Measurements from ENCODE around the gene VN1R5. TPM values are rescaled to one million over a fixed set of nuclear protein-coding genes. Genes with fewer than 3 reads are reported as not detected.

The VN1R5 gene
- total RNA-seq, 1 donor from 2014 or later, result not detected

DNA sequence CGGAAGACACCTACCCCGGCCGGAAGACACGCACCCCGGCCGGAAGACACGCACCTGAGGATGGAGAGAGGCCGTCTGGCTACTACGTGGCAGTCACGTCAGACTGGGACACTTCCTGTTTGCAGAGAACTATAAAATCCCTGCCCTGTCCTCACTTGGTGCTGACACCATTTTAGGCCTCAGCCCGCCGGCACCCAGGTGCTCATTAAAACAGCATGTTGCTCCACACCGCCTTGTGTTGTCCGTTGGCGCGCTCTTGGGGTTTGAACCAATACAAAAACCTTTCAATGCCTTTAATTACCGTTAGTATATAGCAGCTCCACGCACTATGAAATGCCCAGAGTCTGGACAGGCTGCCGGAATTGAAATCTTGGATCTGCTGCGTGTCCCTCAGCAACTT, 34.7 kb downstream of the VN1R5 start:
- Histone ChIP-seq H3K9ac (ENCODE audit: low read depth in 1 of 3, low read length in 3 of 3) (no peak overlapping the region), H3K4me3 (ENCODE audit: low read length in 3 of 3) (no peak overlapping the region), H3K27me3 (ENCODE audit: control insufficient read depth in 3 of 3, insufficient read depth in 3 of 3, low read length in 3 of 3) (no peaks in the 10 kb centered on the region), H3K27ac (ENCODE audit: low read depth, low read length) (no peak overlapping the region), H3K36me3 (ENCODE audit: control insufficient read depth in 3 of 3, insufficient read depth in 3 of 3, low read length in 3 of 3) (no peaks in the 10 kb centered on the region), H3K4me1 (ENCODE audit: control insufficient read depth in 3 of 3, insufficient read depth in 3 of 3, low read length in 3 of 3) (no peaks in the 10 kb centered on the region), H3K9me3 (ENCODE audit: control insufficient read depth in 3 of 3, low read length in 3 of 3) (no peaks in the 10 kb centered on the region)

DNA sequence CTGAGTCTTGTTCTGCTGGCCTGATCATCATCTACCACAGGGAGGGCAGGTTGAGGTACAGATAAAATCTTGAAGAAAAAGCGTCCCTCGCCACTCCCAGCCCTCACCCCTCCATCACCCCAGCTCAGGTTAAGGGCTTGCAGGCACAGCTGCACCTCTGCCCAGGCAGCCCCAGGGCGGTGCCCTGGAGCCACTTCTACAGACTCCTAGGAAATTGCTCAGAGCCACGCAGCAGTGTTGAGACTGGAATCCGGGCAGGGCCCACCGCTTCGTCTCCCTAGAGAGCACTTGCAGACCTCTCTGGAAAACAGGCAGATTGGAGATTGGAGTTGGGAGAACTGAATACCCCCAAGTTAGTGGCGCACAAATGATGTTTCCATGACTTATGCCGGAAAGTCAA, 35.3 kb downstream of the VN1R5 start:
- Histone ChIP-seq H3K36me3 (ENCODE audit: control insufficient read depth in 3 of 3, insufficient read depth in 3 of 3, low read length in 3 of 3) (no peaks in the 10 kb centered on the region), H3K9ac (ENCODE audit: low read depth in 1 of 3, low read length in 3 of 3) (no peak overlapping the region), H3K4me1 (ENCODE audit: control insufficient read depth in 3 of 3, insufficient read depth in 3 of 3, low read length in 3 of 3) (no peaks in the 10 kb centered on the region), H3K9me3 (ENCODE audit: control insufficient read depth in 3 of 3, low read length in 3 of 3) (no peaks in the 10 kb centered on the region), H3K4me3 (ENCODE audit: low read length in 3 of 3) (no peak overlapping the region), H3K27ac (ENCODE audit: low read depth, low read length) (no peak overlapping the region), H3K27me3 (ENCODE audit: control insufficient read depth in 3 of 3, insufficient read depth in 3 of 3, low read length in 3 of 3) (no peaks in the 10 kb centered on the region)

DNA sequence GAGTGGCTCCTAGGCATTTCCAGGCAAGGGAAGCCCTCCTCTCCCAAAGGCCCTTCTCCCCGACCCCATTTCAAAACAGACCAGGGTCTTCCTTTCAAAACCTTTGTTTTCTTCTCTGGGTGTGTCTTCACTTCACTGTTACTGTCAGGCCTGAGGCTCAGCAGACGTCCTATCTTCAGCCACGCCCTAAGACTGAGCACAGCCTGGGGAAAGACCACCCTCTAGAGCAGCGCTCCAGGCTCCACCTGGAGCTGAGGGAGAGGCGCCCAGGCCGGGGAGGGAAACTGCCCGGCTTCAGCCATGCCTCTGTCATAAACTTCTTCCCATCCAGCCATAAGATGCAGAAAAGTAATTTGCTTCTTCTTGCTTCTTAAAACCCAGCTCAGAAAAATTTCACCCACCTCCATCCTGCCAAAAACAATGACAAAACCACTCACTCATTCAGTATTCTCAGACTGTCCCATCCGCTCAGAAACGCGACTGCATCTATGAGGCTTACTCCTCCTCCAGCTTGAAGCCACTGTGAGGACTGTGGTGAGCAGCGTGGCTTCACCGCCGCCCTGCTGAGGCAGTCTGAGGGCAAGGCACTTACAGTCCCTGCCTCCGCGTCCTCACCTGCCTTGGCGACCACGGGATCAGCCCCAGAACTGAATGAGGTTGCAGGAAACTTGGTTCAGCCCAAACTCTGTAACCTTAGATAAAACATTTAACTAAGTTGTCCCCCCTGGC, 36.1 kb downstream of the VN1R5 start:
- no peak overlapping the region for H3K9ac ChIP-seq (ENCODE audit: low read depth in 1 of 3, low read length in 3 of 3)
- no peaks in the 10 kb centered on the region for H3K27me3 ChIP-seq (ENCODE audit: control insufficient read depth in 3 of 3, insufficient read depth in 3 of 3, low read length in 3 of 3)
- no peak overlapping the region for H3K4me3 ChIP-seq (ENCODE audit: low read length in 3 of 3)
- H3K36me3 ChIP-seq (ENCODE audit: control insufficient read depth in 3 of 3, insufficient read depth in 3 of 3, low read length in 3 of 3), result no peaks in the 10 kb centered on the region
- no peaks in the 10 kb centered on the region for H3K9me3 ChIP-seq (ENCODE audit: control insufficient read depth in 3 of 3, low read length in 3 of 3)
- H3K4me1 ChIP-seq (ENCODE audit: control insufficient read depth in 3 of 3, insufficient read depth in 3 of 3, low read length in 3 of 3), result no peaks in the 10 kb centered on the region
- H3K27ac ChIP-seq (ENCODE audit: low read depth, low read length), result no peak overlapping the region

DNA sequence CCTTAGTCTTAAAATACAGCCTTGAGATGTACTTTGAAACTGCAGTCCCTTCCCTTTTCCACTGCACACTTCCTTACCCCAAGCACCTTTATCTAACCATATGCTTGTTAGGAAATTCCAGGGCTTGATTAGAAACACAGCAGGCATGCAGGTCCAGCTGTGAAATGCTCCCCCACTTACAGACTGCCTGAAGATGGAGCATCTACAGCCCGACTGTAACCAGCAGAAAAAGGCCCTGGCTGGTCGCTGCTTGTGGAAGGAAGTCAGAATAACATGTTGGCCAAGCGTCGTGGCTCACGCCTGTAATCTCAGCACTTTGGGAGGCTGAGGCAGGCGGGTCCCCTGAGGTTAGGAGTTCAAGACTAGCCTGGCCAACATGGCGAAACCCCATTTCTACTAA, 37.2 kb downstream of the VN1R5 start:
- no peak overlapping the region for H3K27ac ChIP-seq (ENCODE audit: low read depth, low read length)
- no peak overlapping the region for H3K4me3 ChIP-seq (ENCODE audit: low read length in 3 of 3)
- H3K9me3 ChIP-seq (ENCODE audit: control insufficient read depth in 3 of 3, low read length in 3 of 3), result no peaks in the 10 kb centered on the region
- no peak overlapping the region for H3K9ac ChIP-seq (ENCODE audit: low read depth in 1 of 3, low read length in 3 of 3)
- no peaks in the 10 kb centered on the region for H3K27me3 ChIP-seq (ENCODE audit: control insufficient read depth in 3 of 3, insufficient read depth in 3 of 3, low read length in 3 of 3)
- H3K4me1 ChIP-seq (ENCODE audit: control insufficient read depth in 3 of 3, insufficient read depth in 3 of 3, low read length in 3 of 3), result no peaks in the 10 kb centered on the region
- peaks cover 0 to 2% (median 2%) of the 10 kb centered on the region in 3 donors for H3K36me3 ChIP-seq (ENCODE audit: control insufficient read depth in 3 of 3, insufficient read depth in 3 of 3, low read length in 3 of 3)

DNA sequence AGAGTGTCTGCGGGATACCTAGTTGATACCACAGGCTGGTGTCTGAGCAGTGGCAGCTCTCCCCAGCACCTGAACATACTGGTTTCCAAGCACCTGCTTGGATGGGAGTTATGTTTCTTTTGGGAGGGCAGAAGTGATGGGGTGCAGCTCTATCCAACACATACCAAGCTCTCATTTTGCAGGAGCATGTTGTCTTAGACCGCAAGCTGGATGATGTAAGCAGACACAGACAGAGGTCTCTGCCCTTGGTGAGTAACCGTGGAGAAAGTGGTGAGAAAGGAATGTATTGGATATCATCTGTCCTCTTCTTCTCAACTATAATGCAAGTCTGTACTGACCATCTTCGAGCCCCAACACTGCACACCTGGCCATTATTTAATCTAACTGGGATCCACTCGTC, 38.4 kb downstream of the VN1R5 start:
- no peak overlapping the region for H3K9ac ChIP-seq (ENCODE audit: low read depth in 1 of 3, low read length in 3 of 3)
- H3K9me3 ChIP-seq (ENCODE audit: control insufficient read depth in 3 of 3, low read length in 3 of 3), result no peaks in the 10 kb centered on the region
- H3K4me1 ChIP-seq (ENCODE audit: control insufficient read depth in 3 of 3, insufficient read depth in 3 of 3, low read length in 3 of 3), result no peaks in the 10 kb centered on the region
- H3K4me3 ChIP-seq (ENCODE audit: low read length in 3 of 3), result no peak overlapping the region
- peaks cover 3 to 10% (median 7%) of the 10 kb centered on the region in 3 donors for H3K36me3 ChIP-seq (ENCODE audit: control insufficient read depth in 3 of 3, insufficient read depth in 3 of 3, low read length in 3 of 3)
- no peak overlapping the region for H3K27ac ChIP-seq (ENCODE audit: low read depth, low read length)
- no peaks in the 10 kb centered on the region for H3K27me3 ChIP-seq (ENCODE audit: control insufficient read depth in 3 of 3, insufficient read depth in 3 of 3, low read length in 3 of 3)

DNA sequence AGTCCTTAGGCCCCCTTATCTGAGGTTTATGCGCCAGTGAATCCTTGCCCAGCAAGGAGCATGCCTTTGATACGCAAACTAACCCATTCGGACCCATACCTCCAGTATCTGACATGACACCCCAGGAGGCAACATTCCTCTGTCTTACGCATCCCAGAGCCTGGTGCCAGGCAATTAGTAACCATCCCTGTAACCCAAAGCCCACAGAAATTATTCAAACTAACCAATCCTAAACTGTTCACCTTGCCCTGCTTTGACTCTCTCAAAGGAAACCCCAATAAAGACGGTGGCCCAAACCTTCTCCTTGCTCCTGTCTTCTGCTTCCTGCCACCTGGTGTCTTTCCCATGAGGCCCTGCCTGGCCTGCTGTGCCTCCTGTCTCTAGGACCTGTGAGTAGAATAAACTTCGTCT, 39.4 kb downstream of the VN1R5 start:
- H3K9me3 ChIP-seq (ENCODE audit: control insufficient read depth in 3 of 3, low read length in 3 of 3), result no peaks in the 10 kb centered on the region
- H3K4me1 ChIP-seq (ENCODE audit: control insufficient read depth in 3 of 3, insufficient read depth in 3 of 3, low read length in 3 of 3), result no peaks in the 10 kb centered on the region
- no peak overlapping the region for H3K27ac ChIP-seq (ENCODE audit: low read depth, low read length)
- peaks cover 12 to 20% (median 16%) of the 10 kb centered on the region in 3 donors for H3K36me3 ChIP-seq (ENCODE audit: control insufficient read depth in 3 of 3, insufficient read depth in 3 of 3, low read length in 3 of 3)
- H3K27me3 ChIP-seq (ENCODE audit: control insufficient read depth in 3 of 3, insufficient read depth in 3 of 3, low read length in 3 of 3), result no peaks in the 10 kb centered on the region
- no peak overlapping the region for H3K9ac ChIP-seq (ENCODE audit: low read depth in 1 of 3, low read length in 3 of 3)
- no peak overlapping the region for H3K4me3 ChIP-seq (ENCODE audit: low read length in 3 of 3)

DNA sequence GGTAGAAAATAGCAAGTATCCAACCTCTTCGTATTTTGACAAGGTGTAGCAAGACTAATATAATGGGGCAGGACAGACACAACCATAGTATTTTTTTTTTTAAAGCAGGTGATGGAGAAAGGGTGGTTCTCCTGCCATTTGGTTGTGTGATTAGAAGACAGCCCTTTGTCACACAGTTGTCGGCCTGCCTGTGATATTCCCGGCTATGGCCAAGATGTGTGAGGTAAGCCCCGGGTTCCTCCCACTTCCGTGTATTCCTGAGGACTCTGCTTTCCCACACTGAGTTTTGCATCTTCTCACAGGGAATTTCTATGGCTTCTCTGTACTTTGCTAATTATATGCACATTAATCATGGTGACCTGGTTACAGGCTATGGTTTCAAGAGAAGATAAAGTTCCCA, 39.9 kb downstream of the VN1R5 start:
- Histone ChIP-seq H3K9ac (ENCODE audit: low read depth in 1 of 3, low read length in 3 of 3) (no peak overlapping the region), H3K27me3 (ENCODE audit: control insufficient read depth in 3 of 3, insufficient read depth in 3 of 3, low read length in 3 of 3) (no peaks in the 10 kb centered on the region), H3K27ac (ENCODE audit: low read depth, low read length) (no peak overlapping the region), H3K4me3 (ENCODE audit: low read length in 3 of 3) (no peak overlapping the region), H3K36me3 (ENCODE audit: control insufficient read depth in 3 of 3, insufficient read depth in 3 of 3, low read length in 3 of 3) (peaks cover 16 to 25% (median 21%) of the 10 kb centered on the region in 3 donors), H3K4me1 (ENCODE audit: control insufficient read depth in 3 of 3, insufficient read depth in 3 of 3, low read length in 3 of 3) (no peaks in the 10 kb centered on the region), H3K9me3 (ENCODE audit: control insufficient read depth in 3 of 3, low read length in 3 of 3) (no peaks in the 10 kb centered on the region)

DNA sequence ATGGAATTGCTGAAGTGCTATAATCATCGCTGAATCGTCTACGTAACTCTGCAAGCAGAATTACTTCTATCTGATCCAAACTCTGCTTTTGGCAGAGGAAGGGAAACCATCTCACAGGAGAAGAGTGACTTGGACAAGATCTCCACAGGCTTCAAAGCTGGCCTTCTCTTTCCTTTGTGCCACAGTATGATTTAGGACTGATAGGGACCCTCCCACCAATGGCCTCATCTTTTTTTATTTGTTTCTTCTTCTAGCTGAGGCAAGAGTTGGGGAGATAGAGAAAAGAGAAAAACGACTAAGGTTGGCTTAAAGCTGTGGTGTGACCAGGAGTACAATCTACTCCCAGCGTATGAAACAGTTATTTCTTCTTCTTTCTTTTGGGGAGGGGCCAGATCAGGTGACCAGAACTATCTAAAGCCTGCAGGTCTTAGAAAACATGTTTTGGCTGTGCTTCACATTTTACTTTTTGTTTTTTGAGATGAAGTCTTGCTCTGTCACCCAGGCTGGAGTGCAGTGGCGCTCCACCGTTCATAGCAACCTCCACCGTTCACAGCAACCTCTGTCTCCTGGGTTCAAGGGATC, 40.8 kb downstream of the VN1R5 start:
- H3K4me3 ChIP-seq (ENCODE audit: low read length in 3 of 3), result no peak overlapping the region
- H3K9me3 ChIP-seq (ENCODE audit: control insufficient read depth in 3 of 3, low read length in 3 of 3), result no peaks in the 10 kb centered on the region

DNA sequence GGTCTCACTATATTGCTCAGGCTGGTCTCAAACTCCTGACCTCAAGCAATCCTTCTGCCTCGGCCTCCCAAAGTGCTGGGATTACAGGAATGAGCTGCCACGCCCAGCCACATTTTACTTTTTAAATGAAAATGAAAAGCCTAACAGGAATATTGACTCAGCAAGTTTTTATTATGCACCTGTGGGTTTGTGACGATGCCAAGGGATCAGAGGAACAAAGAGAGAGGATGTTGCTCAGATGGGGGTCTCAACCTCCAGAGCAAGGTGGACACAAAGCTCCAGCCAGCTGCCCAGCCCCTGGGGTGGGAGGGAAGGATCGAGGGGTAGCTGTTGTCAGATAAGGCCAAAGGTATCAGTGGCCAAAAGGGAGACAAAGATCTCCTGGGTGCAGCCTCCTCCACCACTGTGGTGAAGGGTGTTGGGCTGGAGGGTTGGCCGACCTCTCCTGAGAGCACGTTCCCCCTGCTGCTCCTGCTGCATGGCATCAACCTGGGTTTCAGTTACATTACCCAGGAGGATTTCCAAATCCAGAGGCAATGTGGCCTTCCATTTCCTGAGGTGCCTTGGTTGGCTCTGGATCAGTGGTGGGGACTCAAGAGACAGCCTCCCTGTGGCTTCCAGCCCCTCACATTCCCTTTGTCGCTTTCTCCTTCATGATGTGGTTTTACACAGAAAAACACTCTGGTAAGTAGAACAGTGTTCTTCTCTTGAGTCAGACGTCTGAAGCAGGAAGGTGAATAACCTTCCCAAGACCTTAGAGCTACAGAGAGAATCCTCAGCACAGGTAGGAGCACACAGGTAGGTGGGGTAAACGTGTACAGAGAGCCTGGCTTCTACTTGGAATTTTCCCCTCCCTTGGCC, 41.6 kb downstream of the VN1R5 start:
- peaks cover 28 to 34% (median 33%) of the 10 kb centered on the region in 3 donors for H3K36me3 ChIP-seq (ENCODE audit: control insufficient read depth in 3 of 3, insufficient read depth in 3 of 3, low read length in 3 of 3)
- H3K9ac ChIP-seq (ENCODE audit: low read depth in 1 of 3, low read length in 3 of 3), result no peak overlapping the region
- H3K27ac ChIP-seq (ENCODE audit: low read depth, low read length), result no peak overlapping the region
- H3K4me3 ChIP-seq (ENCODE audit: low read length in 3 of 3), result no peak overlapping the region
- H3K4me1 ChIP-seq (ENCODE audit: control insufficient read depth in 3 of 3, insufficient read depth in 3 of 3, low read length in 3 of 3), result no peaks in the 10 kb centered on the region
- H3K9me3 ChIP-seq (ENCODE audit: control insufficient read depth in 3 of 3, low read length in 3 of 3), result no peaks in the 10 kb centered on the region
- no peaks in the 10 kb centered on the region for H3K27me3 ChIP-seq (ENCODE audit: control insufficient read depth in 3 of 3, insufficient read depth in 3 of 3, low read length in 3 of 3)

More for the DNA sequence above, 40.8 kb downstream of the VN1R5 start:
- H3K36me3 ChIP-seq (ENCODE audit: control insufficient read depth in 3 of 3, insufficient read depth in 3 of 3, low read length in 3 of 3), result peaks cover 22 to 30% (median 26%) of the 10 kb centered on the region in 3 donors
- no peak overlapping the region for H3K27ac ChIP-seq (ENCODE audit: low read depth, low read length)
- H3K9ac ChIP-seq (ENCODE audit: low read depth in 1 of 3, low read length in 3 of 3), result no peak overlapping the region
- no peaks in the 10 kb centered on the region for H3K4me1 ChIP-seq (ENCODE audit: control insufficient read depth in 3 of 3, insufficient read depth in 3 of 3, low read length in 3 of 3)
- no peaks in the 10 kb centered on the region for H3K27me3 ChIP-seq (ENCODE audit: control insufficient read depth in 3 of 3, insufficient read depth in 3 of 3, low read length in 3 of 3)

DNA sequence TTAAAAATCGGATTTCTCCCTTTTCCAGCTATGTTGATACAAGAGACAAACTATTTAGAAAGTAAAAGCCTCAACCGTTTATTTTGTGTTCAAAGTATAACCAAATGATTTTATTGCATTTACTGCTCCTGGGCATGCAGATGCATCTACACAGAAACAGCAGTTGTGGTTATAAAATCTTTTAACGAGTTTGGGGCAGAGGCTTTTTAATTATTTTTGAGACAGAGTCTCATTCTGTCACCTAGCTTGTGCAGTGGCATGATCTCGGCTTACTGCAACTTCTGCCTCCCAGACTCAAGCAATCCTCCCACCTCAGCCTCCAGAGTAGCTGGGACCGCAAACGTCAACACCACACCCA, 42.2 kb downstream of the VN1R5 start:
- no peak overlapping the region for H3K27ac ChIP-seq (ENCODE audit: low read depth, low read length)
- H3K27me3 ChIP-seq (ENCODE audit: control insufficient read depth in 3 of 3, insufficient read depth in 3 of 3, low read length in 3 of 3), result no peaks in the 10 kb centered on the region
- H3K36me3 ChIP-seq (ENCODE audit: control insufficient read depth in 3 of 3, insufficient read depth in 3 of 3, low read length in 3 of 3), result peaks cover 32 to 40% (median 37%) of the 10 kb centered on the region in 3 donors
- no peaks in the 10 kb centered on the region for H3K4me1 ChIP-seq (ENCODE audit: control insufficient read depth in 3 of 3, insufficient read depth in 3 of 3, low read length in 3 of 3)
- H3K9me3 ChIP-seq (ENCODE audit: control insufficient read depth in 3 of 3, low read length in 3 of 3), result no peaks in the 10 kb centered on the region
- no peak overlapping the region for H3K4me3 ChIP-seq (ENCODE audit: low read length in 3 of 3)
- H3K9ac ChIP-seq (ENCODE audit: low read depth in 1 of 3, low read length in 3 of 3), result no peak overlapping the region
